ENCODE results near the gene HTR3D. TPM values are rescaled to one million over a fixed set of nuclear protein-coding genes. Genes with fewer than 3 reads are reported as not detected.

Gene HTR3D
- total RNA-seq, 6 experiments from 2014 or later: not detected

DNA sequence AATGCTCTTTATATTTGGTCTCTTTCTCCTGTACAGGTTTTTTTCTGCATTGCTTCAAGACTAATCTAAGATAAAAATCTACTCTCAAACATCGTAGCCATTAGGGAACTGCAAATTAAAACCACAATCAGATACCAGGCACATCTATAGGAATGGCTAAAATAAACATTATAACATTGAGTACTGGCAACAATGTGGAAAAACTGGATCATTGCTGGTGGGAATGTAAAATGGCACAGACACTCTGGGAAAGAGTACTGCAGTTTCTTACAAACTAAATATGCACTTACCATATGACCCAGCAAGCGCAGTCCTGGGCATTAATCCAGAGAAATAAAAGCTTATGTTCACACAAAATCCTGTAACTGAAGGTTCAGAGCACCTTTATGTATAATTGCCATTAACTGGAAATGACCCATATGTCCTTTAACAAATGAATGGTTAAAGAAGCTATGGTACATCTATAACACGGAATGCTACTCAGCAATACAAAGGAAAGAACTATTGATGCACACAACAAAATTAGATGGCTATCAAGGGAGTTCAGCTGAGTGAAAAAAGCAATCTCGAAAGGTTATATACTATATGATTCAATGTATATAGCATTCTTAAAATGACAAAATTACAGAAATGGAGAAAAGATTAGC lies 20.2 kb upstream of the HTR3D start:
- TF ChIP-seq, protein P1, sequence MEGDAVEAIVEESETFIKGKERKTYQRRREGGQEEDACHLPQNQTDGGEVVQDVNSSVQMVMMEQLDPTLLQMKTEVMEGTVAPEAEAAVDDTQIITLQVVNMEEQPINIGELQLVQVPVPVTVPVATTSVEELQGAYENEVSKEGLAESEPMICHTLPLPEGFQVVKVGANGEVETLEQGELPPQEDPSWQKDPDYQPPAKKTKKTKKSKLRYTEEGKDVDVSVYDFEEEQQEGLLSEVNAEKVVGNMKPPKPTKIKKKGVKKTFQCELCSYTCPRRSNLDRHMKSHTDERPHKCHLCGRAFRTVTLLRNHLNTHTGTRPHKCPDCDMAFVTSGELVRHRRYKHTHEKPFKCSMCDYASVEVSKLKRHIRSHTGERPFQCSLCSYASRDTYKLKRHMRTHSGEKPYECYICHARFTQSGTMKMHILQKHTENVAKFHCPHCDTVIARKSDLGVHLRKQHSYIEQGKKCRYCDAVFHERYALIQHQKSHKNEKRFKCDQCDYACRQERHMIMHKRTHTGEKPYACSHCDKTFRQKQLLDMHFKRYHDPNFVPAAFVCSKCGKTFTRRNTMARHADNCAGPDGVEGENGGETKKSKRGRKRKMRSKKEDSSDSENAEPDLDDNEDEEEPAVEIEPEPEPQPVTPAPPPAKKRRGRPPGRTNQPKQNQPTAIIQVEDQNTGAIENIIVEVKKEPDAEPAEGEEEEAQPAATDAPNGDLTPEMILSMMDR (IDR thresholded peaks at IDR 0.05): no peak
- Mint-ChIP-seq H3K4me1 (ENCODE audit: low read depth) (peaks cover 37% of the 10 kb centered on the region), H3K36me3 (ENCODE audit: low read depth) (peaks cover 27% of the 10 kb centered on the region), H3K27ac (no peak overlapping the region), H3K9me3 (no peaks in the 10 kb centered on the region), H3K4me3 (no peak overlapping the region), H3K27me3 (ENCODE audit: insufficient read depth) (0 out of 2 replicates have a peak, but pooled peaks cover 1% of the 10 kb centered on the region)
- DNase-seq: no peak

DNA sequence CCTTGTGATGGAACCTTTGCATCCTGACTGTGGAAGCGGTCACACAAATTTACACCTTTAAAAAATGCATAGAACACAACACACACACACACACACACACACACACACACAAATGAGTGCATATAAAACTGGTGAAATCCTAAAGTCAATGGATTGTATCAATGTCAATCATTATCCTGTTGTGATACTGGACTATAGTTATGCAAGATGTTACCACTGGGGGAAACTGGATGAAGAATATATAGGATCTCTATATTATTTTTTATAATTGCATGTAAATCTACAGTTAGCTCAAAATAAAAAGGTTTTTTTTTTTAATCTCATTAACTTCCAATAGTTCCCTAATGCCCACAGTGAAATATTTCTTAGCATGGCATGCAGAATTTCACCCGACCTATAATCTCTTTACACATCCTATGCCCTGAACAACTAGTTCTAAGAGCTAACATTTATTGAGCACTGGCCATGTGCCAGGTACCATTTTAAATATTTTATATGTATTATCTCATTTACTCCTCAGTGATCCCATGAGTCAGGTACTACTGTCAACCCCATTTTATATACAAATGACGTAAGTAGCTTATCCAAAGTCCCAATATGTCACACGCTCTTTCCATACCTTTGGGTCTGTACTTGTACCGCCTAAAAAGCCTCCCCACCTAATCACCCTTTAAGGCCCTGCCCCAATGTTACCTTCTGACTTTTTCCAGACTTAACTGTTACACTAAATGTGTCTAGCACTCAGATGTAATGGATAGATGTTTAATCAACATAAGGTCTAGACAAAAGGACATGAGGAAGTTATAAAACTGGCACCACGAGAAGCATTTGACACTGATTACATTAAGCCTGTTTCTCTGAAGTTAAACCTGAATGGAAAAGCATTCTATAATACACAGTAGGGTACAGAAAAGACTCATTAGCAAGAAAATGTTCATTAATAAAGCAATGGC lies 19.3 kb upstream of the HTR3D start:
- no peak overlapping the region for H3K27ac Mint-ChIP-seq
- TF ChIP-seq, protein P1 (IDR thresholded peaks at IDR 0.05): no peak
- H3K4me1 Mint-ChIP-seq (ENCODE audit: low read depth): peaks cover 37% of the 10 kb centered on the region
- H3K36me3 Mint-ChIP-seq (ENCODE audit: low read depth): peaks cover 23% of the 10 kb centered on the region
- 0 out of 2 replicates have a peak, but pooled peaks cover 1% of the 10 kb centered on the region for H3K27me3 Mint-ChIP-seq (ENCODE audit: insufficient read depth)
- no peak for DNase-seq
- no peaks in the 10 kb centered on the region for H3K9me3 Mint-ChIP-seq
- no peak overlapping the region for H3K4me3 Mint-ChIP-seq

DNA sequence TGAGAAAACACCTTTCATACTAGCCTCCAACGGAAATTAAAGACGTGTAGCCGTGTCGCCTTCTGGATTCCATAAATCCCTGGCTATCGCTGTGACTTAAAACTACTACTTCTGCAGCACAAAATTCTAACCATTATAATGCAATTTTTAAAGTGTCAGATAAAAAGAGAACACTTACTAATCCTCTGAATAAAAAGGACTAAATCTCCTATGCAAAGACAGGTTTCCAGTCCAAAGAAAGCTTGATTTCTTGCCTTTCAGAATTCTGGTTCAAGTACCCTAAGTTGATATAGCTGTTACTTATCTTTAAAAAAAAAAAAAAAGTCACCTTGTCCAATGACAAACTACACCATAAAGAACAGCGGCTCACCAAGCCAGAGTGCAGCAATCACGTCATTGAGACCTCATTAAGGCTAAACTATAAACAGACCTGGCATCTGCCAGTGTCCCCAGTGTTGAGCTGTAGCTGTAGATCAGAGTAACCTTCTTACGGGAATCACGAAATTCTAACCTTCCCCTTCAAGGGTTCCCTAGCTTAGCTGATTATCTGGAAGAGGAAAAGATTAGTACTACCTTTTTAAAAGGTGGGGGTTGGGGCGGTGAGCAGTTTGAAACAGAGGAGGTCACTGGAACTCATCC lies 16.0 kb upstream of the HTR3D start:
- Mint-ChIP-seq H3K27ac (no peak overlapping the region), H3K4me1 (ENCODE audit: low read depth) (peaks cover 42% of the 10 kb centered on the region), H3K4me3 (peak overlapping the region; percentile 99; the same call in 1 of the 2 replicates), H3K27me3 (ENCODE audit: insufficient read depth) (peaks cover 6% of the 10 kb centered on the region), H3K9me3 (no peaks in the 10 kb centered on the region), H3K36me3 (ENCODE audit: low read depth) (peaks cover 20% of the 10 kb centered on the region)
- no peak for DNase-seq
- TF ChIP-seq, protein P1 (IDR thresholded peaks at IDR 0.05): no peak

DNA sequence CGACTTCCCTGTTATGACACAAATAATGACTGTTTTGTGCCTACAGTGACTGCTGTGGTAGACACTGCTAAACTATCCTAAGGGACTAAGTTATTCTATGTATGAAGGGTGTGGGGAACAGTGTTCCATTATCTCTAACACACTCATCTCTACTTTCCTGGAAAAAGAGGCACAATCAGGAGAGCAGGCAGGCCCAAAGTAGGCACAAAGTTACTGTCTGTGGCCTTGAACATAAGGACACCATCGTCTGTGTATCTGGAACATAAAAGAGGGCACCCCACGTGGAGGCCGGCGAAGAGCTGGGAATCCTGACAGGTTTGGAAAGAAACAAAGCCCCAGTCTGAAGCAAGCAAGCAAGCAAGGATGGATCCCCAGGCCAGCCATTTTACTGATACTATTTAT lies 15.4 kb upstream of the HTR3D start:
- Mint-ChIP-seq H3K4me1 (ENCODE audit: low read depth) (peaks cover 37% of the 10 kb centered on the region), H3K27me3 (ENCODE audit: insufficient read depth) (peaks cover 9% of the 10 kb centered on the region), H3K9me3 (no peaks in the 10 kb centered on the region), H3K27ac (no peak overlapping the region), H3K36me3 (ENCODE audit: low read depth) (peaks cover 13% of the 10 kb centered on the region), H3K4me3 (peak overlapping the region; percentile 99)
- no peak for DNase-seq
- TF ChIP-seq, protein P1 (IDR thresholded peaks at IDR 0.05): no peak

DNA sequence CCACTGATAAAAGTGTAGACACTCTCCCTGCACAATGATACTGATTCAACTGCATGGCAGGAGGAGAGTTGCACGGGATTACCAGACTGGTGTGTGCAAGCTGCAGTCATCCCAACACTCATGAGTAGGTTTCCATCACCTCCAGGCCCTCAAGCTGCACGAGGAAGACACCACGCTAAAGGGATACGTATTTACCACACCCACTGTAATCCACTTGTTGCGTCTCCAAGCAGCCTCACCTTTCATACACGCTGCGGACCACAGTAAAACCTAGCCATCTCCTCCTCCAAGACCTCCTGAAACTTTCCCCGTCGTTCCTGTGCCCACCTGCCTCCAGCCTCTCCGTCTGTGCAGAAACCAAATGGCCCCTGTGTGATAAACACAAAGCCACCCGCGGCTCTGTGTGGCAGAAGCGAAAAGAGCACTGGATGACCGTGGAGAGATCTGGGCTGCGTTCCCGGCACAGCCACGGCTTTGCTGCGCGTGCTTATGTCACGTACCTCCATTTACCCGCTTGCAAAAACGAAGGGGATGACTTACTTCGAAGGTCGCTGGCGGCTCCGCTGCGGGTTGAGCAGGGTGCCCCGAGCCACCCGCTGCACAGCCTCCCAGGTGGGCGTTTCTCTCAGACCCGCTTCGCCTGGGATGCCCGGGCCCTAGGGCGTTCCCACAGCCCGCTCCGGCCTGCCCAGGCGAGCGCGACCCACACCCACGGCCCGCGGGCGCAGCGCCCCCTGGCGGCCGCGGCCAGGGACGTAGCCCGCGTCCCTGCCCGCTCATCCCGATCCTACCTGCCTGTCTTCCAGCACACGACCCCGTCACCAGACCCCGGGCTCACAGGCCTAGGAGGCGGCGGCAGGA lies 14.5 kb upstream of the HTR3D start:
- no peaks in the 10 kb centered on the region for H3K9me3 Mint-ChIP-seq
- TF ChIP-seq, protein P1 (IDR thresholded peaks at IDR 0.05): peak; percentile 100
- H3K4me1 Mint-ChIP-seq (ENCODE audit: low read depth): peaks cover 34% of the 10 kb centered on the region
- DNase-seq: no peak
- H3K36me3 Mint-ChIP-seq (ENCODE audit: low read depth): peaks cover 8% of the 10 kb centered on the region
- H3K27ac Mint-ChIP-seq: peak overlapping the region; percentile 80
- peaks cover 13% of the 10 kb centered on the region for H3K27me3 Mint-ChIP-seq (ENCODE audit: insufficient read depth)
- H3K4me3 Mint-ChIP-seq: peak overlapping the region; percentile 99

Data from HFFc6 (cell line).